ENCODE results near the gene LRRC56. TPM values are rescaled to one million over a fixed set of nuclear protein-coding genes. Genes with fewer than 3 reads are reported as not detected.

LRRC56 gene
- total and polyA plus RNA-seq, 9 of the 15 experiments (the other 6 are each of a cell fraction or from before 2014, with no cell fraction given) = 0.03 to 4.5 (median 1.0) TPM; not detected in 1

DNA sequence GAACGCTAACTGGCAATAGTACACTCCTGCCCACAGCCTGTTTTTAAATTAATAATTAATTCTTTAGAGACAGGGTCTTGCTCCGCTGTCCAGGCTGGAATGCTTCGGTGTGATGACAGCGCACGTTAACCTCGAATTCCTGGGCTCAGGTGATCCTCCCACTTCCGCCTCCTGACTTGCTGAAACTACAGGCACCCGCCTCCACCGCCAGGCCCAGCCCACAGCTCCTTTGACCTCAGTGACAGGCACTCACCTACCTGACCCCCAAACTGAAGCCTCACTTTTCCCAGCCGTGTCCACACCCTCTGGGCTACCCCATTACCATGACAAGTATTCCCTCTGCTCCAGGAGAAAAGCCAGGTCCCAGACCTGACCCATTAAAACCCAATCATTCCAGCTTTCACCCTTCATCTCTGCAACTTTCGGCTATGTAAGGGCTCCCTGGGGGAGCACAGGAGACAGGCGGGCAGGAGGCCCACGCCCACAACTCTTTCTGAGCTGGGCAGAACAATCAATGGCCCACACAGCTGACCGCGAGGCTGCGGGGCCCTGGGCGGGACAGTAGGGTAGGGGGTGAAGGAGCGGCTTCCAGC lies 22.5 kb downstream of the LRRC56 start (continued):
- TF ChIP-seq ESRRA (IDR thresholded peaks at IDR 0.05; ENCODE audit: borderline replicate concordance, low read depth) = peak; percentile 24; the same call in 1 of the 2 replicates
- TF ChIP-seq HDGF (IDR thresholded peaks at IDR 0.05) = peak; percentile 64; the same call in 1 of the 2 replicates
- TF ChIP-seq ZNF507 (tag; conservative IDR thresholded peaks at IDR 0.05) = no peak
- TF ChIP-seq ARNT (IDR thresholded peaks at IDR 0.05) = no peak
- TF ChIP-seq KLF10 (CRISPR knock-in tag; IDR thresholded peaks at IDR 0.05) = no peak
- TF ChIP-seq EP300 (IDR thresholded peaks at IDR 0.05; ENCODE audit: low read length) = no peak
- TF ChIP-seq MYBL2 (IDR thresholded peaks at IDR 0.05; ENCODE audit: low read depth) = no peak
- no peak for TF ChIP-seq MYBL2 (CRISPR knock-in tag; IDR thresholded peaks at IDR 0.05; ENCODE audit: borderline replicate concordance)
- peak; percentile 35 for TF ChIP-seq KDM5B (IDR thresholded peaks at IDR 0.05; ENCODE audit: insufficient replicate concordance, low read depth, low read length)
- TF ChIP-seq ZNF143 (CRISPR knock-in tag; IDR thresholded peaks at IDR 0.05) = no peak
- TF ChIP-seq TCFL5 (CRISPR knock-in tag; conservative IDR thresholded peaks at IDR 0.05) = no peak
- peak; percentile 77 for TF ChIP-seq NR2C1 (IDR thresholded peaks at IDR 0.05)
- TF ChIP-seq NR2C1 (tag; IDR thresholded peaks at IDR 0.05) = 0 out of 2 replicates have a peak, but pooled peaks have one; percentile 19
- peak; percentile 16; the same call in 1 of the 2 replicates for TF ChIP-seq LCOR (CRISPR knock-in tag; IDR thresholded peaks at IDR 0.05)
- TF ChIP-seq ZNF24 (IDR thresholded peaks at IDR 0.05) = no peak
- TF ChIP-seq, protein P1, sequence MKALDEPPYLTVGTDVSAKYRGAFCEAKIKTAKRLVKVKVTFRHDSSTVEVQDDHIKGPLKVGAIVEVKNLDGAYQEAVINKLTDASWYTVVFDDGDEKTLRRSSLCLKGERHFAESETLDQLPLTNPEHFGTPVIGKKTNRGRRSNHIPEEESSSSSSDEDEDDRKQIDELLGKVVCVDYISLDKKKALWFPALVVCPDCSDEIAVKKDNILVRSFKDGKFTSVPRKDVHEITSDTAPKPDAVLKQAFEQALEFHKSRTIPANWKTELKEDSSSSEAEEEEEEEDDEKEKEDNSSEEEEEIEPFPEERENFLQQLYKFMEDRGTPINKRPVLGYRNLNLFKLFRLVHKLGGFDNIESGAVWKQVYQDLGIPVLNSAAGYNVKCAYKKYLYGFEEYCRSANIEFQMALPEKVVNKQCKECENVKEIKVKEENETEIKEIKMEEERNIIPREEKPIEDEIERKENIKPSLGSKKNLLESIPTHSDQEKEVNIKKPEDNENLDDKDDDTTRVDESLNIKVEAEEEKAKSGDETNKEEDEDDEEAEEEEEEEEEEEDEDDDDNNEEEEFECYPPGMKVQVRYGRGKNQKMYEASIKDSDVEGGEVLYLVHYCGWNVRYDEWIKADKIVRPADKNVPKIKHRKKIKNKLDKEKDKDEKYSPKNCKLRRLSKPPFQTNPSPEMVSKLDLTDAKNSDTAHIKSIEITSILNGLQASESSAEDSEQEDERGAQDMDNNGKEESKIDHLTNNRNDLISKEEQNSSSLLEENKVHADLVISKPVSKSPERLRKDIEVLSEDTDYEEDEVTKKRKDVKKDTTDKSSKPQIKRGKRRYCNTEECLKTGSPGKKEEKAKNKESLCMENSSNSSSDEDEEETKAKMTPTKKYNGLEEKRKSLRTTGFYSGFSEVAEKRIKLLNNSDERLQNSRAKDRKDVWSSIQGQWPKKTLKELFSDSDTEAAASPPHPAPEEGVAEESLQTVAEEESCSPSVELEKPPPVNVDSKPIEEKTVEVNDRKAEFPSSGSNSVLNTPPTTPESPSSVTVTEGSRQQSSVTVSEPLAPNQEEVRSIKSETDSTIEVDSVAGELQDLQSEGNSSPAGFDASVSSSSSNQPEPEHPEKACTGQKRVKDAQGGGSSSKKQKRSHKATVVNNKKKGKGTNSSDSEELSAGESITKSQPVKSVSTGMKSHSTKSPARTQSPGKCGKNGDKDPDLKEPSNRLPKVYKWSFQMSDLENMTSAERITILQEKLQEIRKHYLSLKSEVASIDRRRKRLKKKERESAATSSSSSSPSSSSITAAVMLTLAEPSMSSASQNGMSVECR (CRISPR knock-in tag; IDR thresholded peaks at IDR 0.05) = peak; percentile 17; the same call in 1 of the 2 replicates
- TF ChIP-seq, protein P2, sequence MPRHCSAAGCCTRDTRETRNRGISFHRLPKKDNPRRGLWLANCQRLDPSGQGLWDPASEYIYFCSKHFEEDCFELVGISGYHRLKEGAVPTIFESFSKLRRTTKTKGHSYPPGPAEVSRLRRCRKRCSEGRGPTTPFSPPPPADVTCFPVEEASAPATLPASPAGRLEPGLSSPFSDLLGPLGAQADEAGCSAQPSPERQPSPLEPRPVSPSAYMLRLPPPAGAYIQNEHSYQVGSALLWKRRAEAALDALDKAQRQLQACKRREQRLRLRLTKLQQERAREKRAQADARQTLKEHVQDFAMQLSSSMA (CRISPR knock-in tag; IDR thresholded peaks at IDR 0.05) = no peak
- no peak for TF ChIP-seq PURB (CRISPR knock-in tag; IDR thresholded peaks at IDR 0.05; ENCODE audit: low read depth)
- TF ChIP-seq, protein P3, sequence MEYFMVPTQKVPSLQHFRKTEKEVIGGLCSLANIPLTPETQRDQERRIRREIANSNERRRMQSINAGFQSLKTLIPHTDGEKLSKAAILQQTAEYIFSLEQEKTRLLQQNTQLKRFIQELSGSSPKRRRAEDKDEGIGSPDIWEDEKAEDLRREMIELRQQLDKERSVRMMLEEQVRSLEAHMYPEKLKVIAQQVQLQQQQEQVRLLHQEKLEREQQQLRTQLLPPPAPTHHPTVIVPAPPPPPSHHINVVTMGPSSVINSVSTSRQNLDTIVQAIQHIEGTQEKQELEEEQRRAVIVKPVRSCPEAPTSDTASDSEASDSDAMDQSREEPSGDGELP (CRISPR knock-in tag; IDR thresholded peaks at IDR 0.05; ENCODE audit: borderline replicate concordance) = peak; percentile 42; the same call in 1 of the 2 replicates
- TF ChIP-seq STAG1 (CRISPR knock-in tag; IDR thresholded peaks at IDR 0.05; ENCODE audit: borderline replicate concordance) = no peak
- TF ChIP-seq HDAC6 (IDR thresholded peaks at IDR 0.05; ENCODE audit: low read depth, low read length) = no peak
- TF ChIP-seq, protein P4, sequence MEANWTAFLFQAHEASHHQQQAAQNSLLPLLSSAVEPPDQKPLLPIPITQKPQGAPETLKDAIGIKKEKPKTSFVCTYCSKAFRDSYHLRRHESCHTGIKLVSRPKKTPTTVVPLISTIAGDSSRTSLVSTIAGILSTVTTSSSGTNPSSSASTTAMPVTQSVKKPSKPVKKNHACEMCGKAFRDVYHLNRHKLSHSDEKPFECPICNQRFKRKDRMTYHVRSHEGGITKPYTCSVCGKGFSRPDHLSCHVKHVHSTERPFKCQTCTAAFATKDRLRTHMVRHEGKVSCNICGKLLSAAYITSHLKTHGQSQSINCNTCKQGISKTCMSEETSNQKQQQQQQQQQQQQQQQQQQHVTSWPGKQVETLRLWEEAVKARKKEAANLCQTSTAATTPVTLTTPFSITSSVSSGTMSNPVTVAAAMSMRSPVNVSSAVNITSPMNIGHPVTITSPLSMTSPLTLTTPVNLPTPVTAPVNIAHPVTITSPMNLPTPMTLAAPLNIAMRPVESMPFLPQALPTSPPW (CRISPR knock-in tag; IDR thresholded peaks at IDR 0.05) = no peak
- TF ChIP-seq TARDBP (IDR thresholded peaks at IDR 0.05) = no peak
- TF ChIP-seq ZNF212 (CRISPR knock-in tag; IDR thresholded peaks at IDR 0.05) = no peak
